ENCODE measurements around the gene PDE6A. TPM values are rescaled to one million over a fixed set of nuclear protein-coding genes. Genes with fewer than 3 reads are reported as not detected.
A peak's percentile ranks its signal among the peaks of the same experiment; 100 is the strongest.

The PDE6A gene
- total RNA-seq, 1 donor from 2014 or later: not detected

DNA sequence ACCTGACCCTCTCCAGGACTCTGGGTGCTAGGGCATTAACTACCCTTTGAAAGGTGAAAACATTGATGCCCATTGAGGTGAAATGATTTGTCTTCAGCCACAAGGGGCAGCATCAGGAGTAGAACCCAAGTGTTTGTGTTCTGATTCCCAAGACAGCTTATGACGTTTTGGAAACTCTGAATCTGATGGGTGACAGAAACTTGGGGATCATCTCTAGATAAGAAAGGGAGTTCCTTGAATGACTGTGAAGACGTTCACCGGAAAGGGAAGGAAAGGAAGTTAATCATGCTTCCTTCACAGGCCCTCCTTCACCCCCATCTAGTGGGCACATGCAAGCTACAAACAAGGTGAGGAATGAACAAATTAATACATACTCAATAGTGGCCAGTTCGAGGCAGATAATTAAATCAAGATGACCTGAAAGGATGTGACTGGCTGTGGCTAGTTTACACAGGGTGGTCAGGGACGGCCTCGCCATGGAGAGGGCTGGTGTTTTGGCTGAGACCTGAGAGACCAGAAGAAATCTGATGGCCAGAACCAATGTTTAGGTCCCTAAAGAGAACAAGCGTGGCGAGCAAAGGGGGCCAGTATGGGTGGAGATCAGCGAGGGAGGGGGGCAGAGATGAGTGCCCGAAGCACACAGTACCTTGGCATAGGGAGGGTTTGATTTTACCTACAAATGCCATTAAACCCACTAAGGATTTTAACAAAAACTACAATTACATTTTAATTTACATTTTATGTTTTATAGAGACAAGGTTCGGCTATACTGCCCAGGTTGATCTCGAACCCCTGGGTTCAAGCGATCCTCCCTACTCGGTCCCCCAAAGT, 15.0 kb upstream of the PDE6A start:
- TF ChIP-seq, protein P1, sequence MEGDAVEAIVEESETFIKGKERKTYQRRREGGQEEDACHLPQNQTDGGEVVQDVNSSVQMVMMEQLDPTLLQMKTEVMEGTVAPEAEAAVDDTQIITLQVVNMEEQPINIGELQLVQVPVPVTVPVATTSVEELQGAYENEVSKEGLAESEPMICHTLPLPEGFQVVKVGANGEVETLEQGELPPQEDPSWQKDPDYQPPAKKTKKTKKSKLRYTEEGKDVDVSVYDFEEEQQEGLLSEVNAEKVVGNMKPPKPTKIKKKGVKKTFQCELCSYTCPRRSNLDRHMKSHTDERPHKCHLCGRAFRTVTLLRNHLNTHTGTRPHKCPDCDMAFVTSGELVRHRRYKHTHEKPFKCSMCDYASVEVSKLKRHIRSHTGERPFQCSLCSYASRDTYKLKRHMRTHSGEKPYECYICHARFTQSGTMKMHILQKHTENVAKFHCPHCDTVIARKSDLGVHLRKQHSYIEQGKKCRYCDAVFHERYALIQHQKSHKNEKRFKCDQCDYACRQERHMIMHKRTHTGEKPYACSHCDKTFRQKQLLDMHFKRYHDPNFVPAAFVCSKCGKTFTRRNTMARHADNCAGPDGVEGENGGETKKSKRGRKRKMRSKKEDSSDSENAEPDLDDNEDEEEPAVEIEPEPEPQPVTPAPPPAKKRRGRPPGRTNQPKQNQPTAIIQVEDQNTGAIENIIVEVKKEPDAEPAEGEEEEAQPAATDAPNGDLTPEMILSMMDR (IDR thresholded peaks at IDR 0.05): peak; percentile 23 to 61 (median 34)
- Histone ChIP-seq H3K4me1 (peaks cover 0 to 12% of the 10 kb centered on the region in 2 donors), H3K27me3 (no peaks in the 10 kb centered on the region), H3K4me3 (peak overlapping the region; percentile 77 to 86), H3K36me3 (no peaks in the 10 kb centered on the region), H3K27ac (peak overlapping the region; percentile 88 to 94), H3K9me3 (no peaks in the 10 kb centered on the region)
- no peak for DNase-seq (ENCODE audit: low spot score in 2 of 2)
- intact Hi-C loops (cut with DNase I): loop anchor here (2.0 to 10.0 kb wide), 6 partner anchors 23 to 107 kb away; partner anchors contain the start of genes HMGXB3 and TIGD6

DNA sequence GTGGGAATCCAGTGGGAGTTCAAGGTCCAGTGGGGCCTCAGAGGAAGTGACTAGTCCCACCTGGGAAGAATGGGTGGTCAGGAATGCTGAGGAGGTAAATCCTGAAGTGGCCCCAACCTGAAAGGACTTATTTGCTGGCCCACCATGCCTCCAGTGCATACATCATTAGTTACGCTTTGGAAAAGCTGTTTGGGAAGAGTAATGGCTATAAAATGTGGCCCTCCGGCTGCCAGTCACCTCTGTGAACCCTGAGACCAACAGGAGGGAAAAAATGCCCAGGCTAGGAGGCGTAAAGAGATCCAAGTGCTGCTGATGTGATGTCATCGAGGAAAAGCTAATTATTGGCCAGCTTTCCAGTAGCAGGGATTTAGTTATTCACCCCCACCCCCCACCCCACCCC, 13.3 kb upstream of the PDE6A start:
- H3K27me3 ChIP-seq: no peaks in the 10 kb centered on the region
- TF ChIP-seq, protein P1 (IDR thresholded peaks at IDR 0.05): no peak
- H3K36me3 ChIP-seq: no peaks in the 10 kb centered on the region
- intact Hi-C loops (cut with DNase I): loop anchor here (10.0 kb wide), 1 partner anchor 63 kb away; no protein-coding TSS in a partner anchor
- H3K9me3 ChIP-seq: no peaks in the 10 kb centered on the region
- H3K27ac ChIP-seq: no peak overlapping the region
- DNase-seq (ENCODE audit: low spot score in 2 of 2): no peak
- no peak overlapping the region for H3K4me3 ChIP-seq
- H3K4me1 ChIP-seq: peaks cover 0 to 12% of the 10 kb centered on the region in 2 donors

DNA sequence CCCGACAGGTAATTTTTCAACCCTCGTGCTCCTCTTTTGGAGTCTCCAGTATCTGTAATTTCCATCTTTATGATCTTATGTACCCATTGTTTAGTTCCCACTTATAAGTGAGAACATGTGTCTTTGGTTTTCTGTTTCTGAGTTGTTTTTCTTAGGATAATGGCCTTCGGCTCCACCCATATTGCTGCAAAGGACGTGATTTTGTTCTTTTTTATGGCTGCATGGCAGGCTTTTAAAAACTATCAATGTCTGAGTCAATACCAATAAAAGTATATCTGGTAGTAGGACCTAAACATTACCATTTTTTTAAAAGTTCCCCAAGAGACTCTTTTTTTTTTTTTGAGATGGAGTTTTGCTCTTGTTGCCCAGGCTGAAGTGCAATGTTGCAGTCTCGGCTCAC, 12.1 kb upstream of the PDE6A start:
- H3K9me3 ChIP-seq: no peaks in the 10 kb centered on the region
- DNase-seq (ENCODE audit: low spot score in 2 of 2): no peak
- H3K27ac ChIP-seq: no peak overlapping the region
- TF ChIP-seq, protein P1 (IDR thresholded peaks at IDR 0.05): no peak
- no peaks in the 10 kb centered on the region for H3K36me3 ChIP-seq
- no peak overlapping the region for H3K4me3 ChIP-seq
- H3K27me3 ChIP-seq: no peaks in the 10 kb centered on the region
- intact Hi-C loops (cut with DNase I): loop anchor here (10.0 kb wide), 1 partner anchor 62 kb away; no protein-coding TSS in a partner anchor
- H3K4me1 ChIP-seq: peaks cover 0 to 10% of the 10 kb centered on the region in 2 donors

DNA sequence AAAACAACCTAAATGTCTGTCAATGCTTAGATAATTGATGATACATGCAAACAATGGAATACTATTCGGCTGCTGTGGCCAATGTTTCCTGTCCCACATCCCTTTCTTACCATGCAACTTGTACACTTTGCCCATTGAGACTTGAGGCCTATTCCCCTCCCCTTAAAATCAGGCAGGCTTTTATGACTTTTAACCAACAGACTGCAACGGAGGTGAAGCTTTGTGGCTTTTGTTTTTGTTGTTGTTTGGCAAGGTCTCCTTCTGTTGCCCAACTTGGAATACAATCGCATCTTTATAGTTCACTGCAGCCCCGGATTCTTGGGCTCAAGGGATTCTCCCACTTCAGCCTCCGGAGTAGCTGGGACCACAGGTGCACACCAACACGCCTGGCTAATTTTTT, 10.2 kb upstream of the PDE6A start:
- no peaks in the 10 kb centered on the region for H3K9me3 ChIP-seq
- TF ChIP-seq, protein P1 (IDR thresholded peaks at IDR 0.05): no peak
- intact Hi-C loops (cut with DNase I): loop anchor here (10.0 kb wide), 1 partner anchor 60 kb away; no protein-coding TSS in a partner anchor
- H3K27me3 ChIP-seq: no peaks in the 10 kb centered on the region
- peaks cover 0 to 5% of the 10 kb centered on the region in 2 donors for H3K4me1 ChIP-seq
- no peaks in the 10 kb centered on the region for H3K36me3 ChIP-seq
- H3K27ac ChIP-seq: no peak overlapping the region
- no peak for DNase-seq (ENCODE audit: low spot score in 2 of 2)
- H3K4me3 ChIP-seq: no peak overlapping the region

DNA sequence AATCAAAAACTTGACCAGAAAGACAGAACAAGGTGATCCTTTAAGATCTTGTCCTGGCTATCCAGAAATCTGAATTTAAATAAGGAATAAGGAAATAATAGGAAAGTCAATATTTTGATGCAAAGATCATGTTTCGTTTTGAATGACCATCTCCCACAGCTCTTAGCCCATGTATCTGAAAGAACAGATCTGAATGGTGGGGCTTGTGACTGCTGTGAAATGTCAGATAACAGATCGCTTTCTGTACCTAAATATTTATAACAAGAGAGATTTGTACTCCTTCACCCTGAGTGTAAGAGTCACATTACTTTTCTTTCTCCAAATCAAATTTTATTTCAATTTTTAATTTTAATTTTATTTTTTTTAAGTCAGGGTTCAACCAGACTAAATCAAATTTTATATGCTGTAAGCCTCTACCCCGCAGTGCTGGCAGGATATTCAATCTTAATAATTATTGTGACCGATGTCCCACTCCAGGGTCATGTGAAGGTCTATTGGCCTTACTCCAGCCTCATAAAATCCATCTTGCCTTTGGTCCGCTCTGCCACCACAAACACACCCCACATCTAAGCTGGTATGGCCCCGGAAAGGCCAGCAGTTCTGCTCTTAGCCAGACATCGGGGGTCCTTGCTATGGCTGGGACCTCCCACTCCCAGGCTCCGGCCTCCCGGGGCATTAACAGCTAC, 9.0 kb upstream of the PDE6A start:
- Histone ChIP-seq H3K27me3 (no peaks in the 10 kb centered on the region), H3K4me1 (no peaks in the 10 kb centered on the region), H3K27ac (no peak overlapping the region), H3K4me3 (no peak overlapping the region), H3K9me3 (no peaks in the 10 kb centered on the region), H3K36me3 (no peaks in the 10 kb centered on the region)
- intact Hi-C loops (cut with DNase I): loop anchor here (10.0 kb wide), 1 partner anchor 59 kb away; no protein-coding TSS in a partner anchor
- no peak for DNase-seq (ENCODE audit: low spot score in 2 of 2)
- TF ChIP-seq, protein P1 (IDR thresholded peaks at IDR 0.05): no peak

All from ascending aorta (tissue), 2 donors.